ENCODE results near the gene ZNRF2. TPM values are rescaled to one million over a fixed set of nuclear protein-coding genes. Genes with fewer than 3 reads are reported as not detected.
A peak's percentile ranks its signal among the peaks of the same experiment; 100 is the strongest.

The ZNRF2 gene
- polyA plus RNA-seq, 1 of the 3 experiments (the other 2 are of a cell fraction): 4.0 TPM

DNA sequence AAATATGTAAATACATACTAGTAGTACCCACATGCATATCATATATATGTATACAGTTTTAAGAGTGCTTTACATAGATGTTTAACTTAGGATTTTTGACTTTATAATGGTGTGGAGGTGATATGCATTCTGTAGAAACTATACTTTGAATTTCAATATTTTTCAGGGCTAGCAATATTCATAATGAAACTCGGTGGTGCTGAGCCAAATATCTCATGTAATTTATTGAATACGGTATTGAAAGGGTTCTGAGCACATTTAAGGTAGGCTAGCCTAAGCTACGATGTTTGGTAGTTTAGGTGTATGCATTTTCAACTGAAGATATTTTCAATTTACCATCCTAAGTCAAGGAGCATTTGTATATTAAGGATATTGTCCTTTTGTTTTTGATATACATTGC lies 36.0 kb downstream of the ZNRF2 start:
- Histone ChIP-seq H3K27ac (ENCODE audit: low read depth in 2 of 2, low read length in 1 of 2) (no peak overlapping the region), H3K36me3 (replicated peaks in 1 of 2; ENCODE audit: control insufficient read depth in 1 of 2, insufficient read depth in 2 of 2, low read length in 1 of 2) (no peaks in the 10 kb centered on the region), H3K27me3 (ENCODE audit: insufficient read depth) (no peaks in the 10 kb centered on the region), H3K4me2 (no peak overlapping the region), H2AFZ (ENCODE audit: low read depth) (no peak overlapping the region), H3K79me2 (ENCODE audit: insufficient read depth) (peaks cover 62% of the 10 kb centered on the region), H3K9ac (no peak overlapping the region), H3F3A (replicated peaks; ENCODE audit: insufficient read depth) (no peaks in the 10 kb centered on the region), H3K9me2 (no peaks in the 10 kb centered on the region), H3K4me1 (ENCODE audit: control insufficient read depth in 1 of 2, insufficient read depth in 2 of 2, low read depth in 1 of 2, low read length in 1 of 2) (peaks cover 10 to 30% of the 10 kb centered on the region in 2 experiments; a peak in 3 of 4 replicates), H3K4me3 (ENCODE audit: low read depth in 2 of 2, low read length in 1 of 2) (no peak overlapping the region), H3K9me3 (no peaks in the 10 kb centered on the region), H4K20me1 (ENCODE audit: insufficient read depth) (no peaks in the 10 kb centered on the region)
- WGBS (ENCODE audit: low lambda C conversion rate): 92% methylated on average over 3 of the region's 3 CpGs
- DNase-seq: no peak
- CTCF ChIA-PET: no interaction called here
- TF ChIP-seq FOSL2 (IDR thresholded peaks at IDR 0.05; ENCODE audit: borderline replicate concordance, low read depth): no peak
- TF ChIP-seq, protein P1, sequence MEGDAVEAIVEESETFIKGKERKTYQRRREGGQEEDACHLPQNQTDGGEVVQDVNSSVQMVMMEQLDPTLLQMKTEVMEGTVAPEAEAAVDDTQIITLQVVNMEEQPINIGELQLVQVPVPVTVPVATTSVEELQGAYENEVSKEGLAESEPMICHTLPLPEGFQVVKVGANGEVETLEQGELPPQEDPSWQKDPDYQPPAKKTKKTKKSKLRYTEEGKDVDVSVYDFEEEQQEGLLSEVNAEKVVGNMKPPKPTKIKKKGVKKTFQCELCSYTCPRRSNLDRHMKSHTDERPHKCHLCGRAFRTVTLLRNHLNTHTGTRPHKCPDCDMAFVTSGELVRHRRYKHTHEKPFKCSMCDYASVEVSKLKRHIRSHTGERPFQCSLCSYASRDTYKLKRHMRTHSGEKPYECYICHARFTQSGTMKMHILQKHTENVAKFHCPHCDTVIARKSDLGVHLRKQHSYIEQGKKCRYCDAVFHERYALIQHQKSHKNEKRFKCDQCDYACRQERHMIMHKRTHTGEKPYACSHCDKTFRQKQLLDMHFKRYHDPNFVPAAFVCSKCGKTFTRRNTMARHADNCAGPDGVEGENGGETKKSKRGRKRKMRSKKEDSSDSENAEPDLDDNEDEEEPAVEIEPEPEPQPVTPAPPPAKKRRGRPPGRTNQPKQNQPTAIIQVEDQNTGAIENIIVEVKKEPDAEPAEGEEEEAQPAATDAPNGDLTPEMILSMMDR (IDR thresholded peaks at IDR 0.05): no peak
- no peak for TF ChIP-seq MXI1 (IDR thresholded peaks at IDR 0.05; ENCODE audit: low read depth, low read length)
- TF ChIP-seq SIN3A (IDR thresholded peaks at IDR 0.05; ENCODE audit: borderline replicate concordance, low read depth, low read length): no peak
- TF ChIP-seq NFIC (IDR thresholded peaks at IDR 0.05; ENCODE audit: borderline replicate concordance): no peak
- POLR2A ChIA-PET: no interaction called here

DNA sequence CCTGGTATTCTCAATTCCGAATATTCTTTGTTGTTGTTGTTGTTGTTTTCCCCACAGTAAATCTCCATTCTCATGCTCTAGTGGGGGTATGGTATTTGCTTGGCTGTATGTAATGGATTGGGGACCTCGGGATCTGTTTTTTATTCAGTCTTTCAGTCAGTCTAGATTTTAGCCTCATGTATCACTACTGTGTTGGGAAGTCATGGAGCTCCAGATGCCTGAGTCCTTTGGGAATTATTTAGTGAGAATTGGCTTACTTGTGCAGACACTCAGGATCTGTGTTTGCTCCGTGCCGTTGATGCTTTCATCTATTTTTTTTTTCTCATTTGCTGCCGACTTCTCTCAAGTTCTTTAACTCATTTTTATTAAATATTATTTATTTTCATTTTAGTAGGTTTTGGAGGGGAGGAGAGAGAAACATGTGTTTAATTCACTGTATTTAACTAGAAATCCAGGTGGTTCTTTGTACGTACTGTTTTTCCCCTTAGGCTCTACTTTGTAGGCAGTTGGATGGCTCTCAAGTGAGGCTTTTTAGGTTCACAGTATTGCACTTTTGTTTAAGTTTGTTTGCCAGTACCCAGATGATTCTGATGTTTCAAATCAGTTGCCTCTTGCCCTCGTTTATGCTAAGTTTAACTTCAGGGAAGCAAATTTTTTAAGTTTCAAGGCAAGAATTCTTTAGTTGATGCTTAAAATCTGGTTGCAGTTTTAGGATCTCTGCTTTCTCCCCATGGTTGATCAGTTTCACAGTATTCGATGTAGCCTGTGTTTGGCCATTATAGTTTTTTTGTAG lies 36.9 kb downstream of the ZNRF2 start:
- DNase-seq: no peak
- H3K36me3 ChIP-seq (replicated peaks in 1 of 2; ENCODE audit: control insufficient read depth in 1 of 2, insufficient read depth in 2 of 2, low read length in 1 of 2): no peaks in the 10 kb centered on the region
- no peaks in the 10 kb centered on the region for H3F3A ChIP-seq (replicated peaks; ENCODE audit: insufficient read depth)
- ChIA-PET CTCF (interaction anchor here (0.7 to 1.5 kb wide), 2 partner anchors 44 to 92 kb away, joined by 3 read pairs; no protein-coding TSS in a partner anchor), POLR2A (no interaction called here)
- H3K27ac ChIP-seq (ENCODE audit: low read depth in 2 of 2, low read length in 1 of 2): peak overlapping the region in 1 of 2 experiments; percentile 43; a peak in 2 of 4 replicates
- peak overlapping the region; percentile 10; the same call in 1 of the 2 replicates for H3K9ac ChIP-seq
- H3K4me2 ChIP-seq: peak overlapping the region; percentile 59
- peaks cover 58% of the 10 kb centered on the region for H3K79me2 ChIP-seq (ENCODE audit: insufficient read depth)
- 62% methylated on average over 8 of the region's 8 CpGs for WGBS (ENCODE audit: low lambda C conversion rate)
- H3K9me3 ChIP-seq: no peaks in the 10 kb centered on the region
- TF ChIP-seq, protein P2, sequence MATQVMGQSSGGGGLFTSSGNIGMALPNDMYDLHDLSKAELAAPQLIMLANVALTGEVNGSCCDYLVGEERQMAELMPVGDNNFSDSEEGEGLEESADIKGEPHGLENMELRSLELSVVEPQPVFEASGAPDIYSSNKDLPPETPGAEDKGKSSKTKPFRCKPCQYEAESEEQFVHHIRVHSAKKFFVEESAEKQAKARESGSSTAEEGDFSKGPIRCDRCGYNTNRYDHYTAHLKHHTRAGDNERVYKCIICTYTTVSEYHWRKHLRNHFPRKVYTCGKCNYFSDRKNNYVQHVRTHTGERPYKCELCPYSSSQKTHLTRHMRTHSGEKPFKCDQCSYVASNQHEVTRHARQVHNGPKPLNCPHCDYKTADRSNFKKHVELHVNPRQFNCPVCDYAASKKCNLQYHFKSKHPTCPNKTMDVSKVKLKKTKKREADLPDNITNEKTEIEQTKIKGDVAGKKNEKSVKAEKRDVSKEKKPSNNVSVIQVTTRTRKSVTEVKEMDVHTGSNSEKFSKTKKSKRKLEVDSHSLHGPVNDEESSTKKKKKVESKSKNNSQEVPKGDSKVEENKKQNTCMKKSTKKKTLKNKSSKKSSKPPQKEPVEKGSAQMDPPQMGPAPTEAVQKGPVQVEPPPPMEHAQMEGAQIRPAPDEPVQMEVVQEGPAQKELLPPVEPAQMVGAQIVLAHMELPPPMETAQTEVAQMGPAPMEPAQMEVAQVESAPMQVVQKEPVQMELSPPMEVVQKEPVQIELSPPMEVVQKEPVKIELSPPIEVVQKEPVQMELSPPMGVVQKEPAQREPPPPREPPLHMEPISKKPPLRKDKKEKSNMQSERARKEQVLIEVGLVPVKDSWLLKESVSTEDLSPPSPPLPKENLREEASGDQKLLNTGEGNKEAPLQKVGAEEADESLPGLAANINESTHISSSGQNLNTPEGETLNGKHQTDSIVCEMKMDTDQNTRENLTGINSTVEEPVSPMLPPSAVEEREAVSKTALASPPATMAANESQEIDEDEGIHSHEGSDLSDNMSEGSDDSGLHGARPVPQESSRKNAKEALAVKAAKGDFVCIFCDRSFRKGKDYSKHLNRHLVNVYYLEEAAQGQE (IDR thresholded peaks at IDR 0.05; ENCODE audit: low read depth, low read length): no peak
- TF ChIP-seq RXRA (IDR thresholded peaks at IDR 0.05; ENCODE audit: borderline replicate concordance, low read depth) (no peak), FOXJ3 (CRISPR knock-in tag; IDR thresholded peaks at IDR 0.05) (no peak)
- peaks cover 10 to 30% of the 10 kb centered on the region in 2 experiments; a peak in 3 of 4 replicates for H3K4me1 ChIP-seq (ENCODE audit: control insufficient read depth in 1 of 2, insufficient read depth in 2 of 2, low read depth in 1 of 2, low read length in 1 of 2)
- H3K27me3 ChIP-seq (ENCODE audit: insufficient read depth): no peaks in the 10 kb centered on the region
- no peaks in the 10 kb centered on the region for H3K9me2 ChIP-seq
- no peaks in the 10 kb centered on the region for H4K20me1 ChIP-seq (ENCODE audit: insufficient read depth)
- peak overlapping the region; percentile 17 to 32; a peak in 3 of 4 replicates for H3K4me3 ChIP-seq (ENCODE audit: low read depth in 2 of 2, low read length in 1 of 2)
- peak overlapping the region; percentile 48; the same call in 1 of the 2 replicates for H2AFZ ChIP-seq (ENCODE audit: low read depth)
